ENCODE results near the gene LANCL1.

Gene LANCL1

DNA sequence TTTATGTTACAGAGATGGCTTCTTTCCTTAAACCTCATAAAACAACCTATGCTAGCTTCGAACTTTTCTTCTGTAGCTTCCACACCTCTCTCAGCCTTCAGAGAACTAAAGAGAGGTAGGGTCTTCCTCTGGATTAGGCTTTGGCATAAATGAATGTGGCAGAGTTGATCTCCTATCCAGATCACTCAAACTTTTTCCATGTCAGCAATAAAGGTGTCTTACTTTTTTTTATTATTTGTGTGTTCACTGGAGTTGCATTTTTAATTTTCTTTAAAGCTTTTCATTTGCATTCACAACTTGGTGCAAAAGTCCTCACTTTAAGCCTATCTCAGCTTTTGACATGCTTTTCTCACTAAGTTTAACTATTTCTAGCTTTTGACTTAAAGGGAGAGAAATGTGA, 66.0 kb downstream of the LANCL1 start:
- DNase-seq (ENCODE audit: insufficient read length, low spot score), result no peak
- FAIRE-seq, result no peak

DNA sequence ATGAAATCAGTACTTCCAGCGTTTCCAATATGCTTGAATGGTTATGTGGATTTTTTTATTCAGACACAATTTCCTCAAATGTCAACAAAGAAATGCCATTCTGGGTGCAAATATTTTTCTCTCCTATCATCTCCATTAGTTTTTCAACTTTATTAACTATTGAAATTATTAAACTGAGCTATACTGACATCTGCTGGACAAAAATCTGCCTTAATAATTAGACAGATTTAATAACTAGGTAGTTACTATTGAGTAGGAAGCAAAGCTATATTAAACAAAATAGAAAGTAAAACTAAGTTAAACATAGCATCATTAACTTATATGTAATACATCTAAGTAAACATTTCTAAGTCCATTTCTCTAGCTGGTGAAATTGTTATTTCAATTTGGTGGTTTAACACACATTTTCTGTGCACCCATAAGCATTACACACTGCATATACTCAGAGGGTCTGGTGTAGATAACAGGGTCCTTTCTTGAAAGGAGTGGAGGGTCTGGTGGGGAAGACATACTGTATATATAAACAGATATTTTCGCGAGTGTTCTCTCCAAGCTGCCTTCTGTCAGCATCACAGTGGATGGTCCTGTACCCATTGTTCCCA, 77.0 kb downstream of the LANCL1 start:
- FAIRE-seq (no peak), DNase-seq (ENCODE audit: insufficient read length, low spot score) (no peak)

DNA sequence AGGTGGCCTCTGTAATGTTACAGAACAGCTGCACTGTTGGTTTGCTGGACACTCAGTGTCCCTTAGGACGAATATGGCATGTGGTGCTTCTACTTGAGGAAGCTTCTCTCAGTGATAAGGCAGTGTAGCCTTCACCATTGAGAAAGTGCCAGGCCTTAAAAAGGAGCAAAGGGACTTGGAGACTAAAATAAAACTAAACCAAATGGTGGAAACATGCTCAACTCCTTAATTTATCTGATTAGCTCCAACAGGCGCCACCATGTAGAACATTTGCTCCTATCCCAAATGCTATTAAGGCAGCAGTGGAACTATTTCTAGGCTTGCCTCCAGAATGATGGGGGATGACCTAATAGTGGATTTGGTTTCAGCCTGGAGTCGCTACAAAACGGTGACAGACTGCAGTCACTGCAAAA, 84.1 kb downstream of the LANCL1 start:
- DNase-seq (ENCODE audit: insufficient read length, low spot score), result no peak
- FAIRE-seq, result no peak

DNA sequence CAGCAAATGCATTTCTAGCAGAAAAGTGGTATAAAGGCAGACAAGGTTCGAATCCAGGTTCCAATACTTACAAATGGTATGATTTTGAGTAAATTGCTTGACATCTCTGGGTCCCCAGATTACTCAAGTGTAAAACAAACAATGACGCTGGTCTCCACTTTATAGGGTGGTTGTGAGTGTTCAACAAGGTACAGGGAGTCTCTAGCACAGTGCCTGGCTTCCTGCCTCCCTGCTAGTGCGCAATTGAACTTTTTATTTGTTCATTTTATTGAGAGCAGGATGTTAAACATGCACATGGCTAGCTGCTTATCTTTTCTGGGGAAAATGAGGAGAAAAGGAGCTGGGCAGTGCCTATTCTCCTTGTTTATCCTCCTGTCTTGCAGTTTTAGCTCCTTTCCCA, 86.7 kb downstream of the LANCL1 start:
- FAIRE-seq (no peak), DNase-seq (ENCODE audit: insufficient read length, low spot score) (no peak)

DNA sequence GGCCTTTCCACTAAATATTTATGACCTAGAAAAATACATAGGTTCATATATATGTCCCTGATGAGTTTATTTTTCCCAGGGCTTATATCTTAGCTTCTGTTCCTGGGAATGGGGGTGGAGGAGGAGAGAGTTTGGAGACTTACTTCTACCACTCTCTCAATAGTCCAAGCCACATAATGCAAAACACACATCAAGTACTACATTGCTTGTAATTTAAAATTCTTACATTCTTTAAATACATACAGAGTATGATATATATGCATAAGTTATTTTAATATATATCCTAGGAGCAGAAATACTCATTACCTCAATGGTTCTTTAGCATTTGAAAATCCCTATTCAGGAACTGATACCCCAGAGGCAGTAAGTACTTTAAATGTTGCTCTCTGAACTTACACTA, 88.4 kb downstream of the LANCL1 start:
- FAIRE-seq, result no peak
- DNase-seq (ENCODE audit: insufficient read length, low spot score), result no peak

DNA sequence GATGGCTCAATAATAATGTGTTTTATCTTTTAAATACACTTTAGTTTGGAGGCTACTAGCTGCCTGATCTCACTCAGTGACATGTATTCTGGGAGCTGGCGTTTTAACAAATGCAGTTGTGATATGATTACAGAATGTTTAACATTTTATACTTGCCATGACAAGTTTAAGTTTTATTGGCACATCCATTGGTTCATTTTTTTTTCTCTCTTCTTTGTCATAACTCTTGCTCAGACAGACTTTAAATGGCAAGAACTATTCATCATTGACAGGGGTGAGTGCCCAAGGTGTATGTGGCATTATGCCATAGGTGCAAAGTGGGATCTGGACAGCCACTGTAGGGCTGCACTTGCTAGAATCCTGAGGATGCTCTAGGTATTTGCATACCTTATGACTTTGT, 89.5 kb downstream of the LANCL1 start:
- FAIRE-seq (no peak), DNase-seq (ENCODE audit: insufficient read length, low spot score) (no peak)

Data from HTR-8/SVneo (cell line).